Measurements from ENCODE around the gene TSPAN4.

The TSPAN4 gene

GRCh38 chr11:837189-837989 lies 5.3 kb upstream of the TSPAN4 start:
- no peaks in the 10 kb centered on the region for H3K27me3 ChIP-seq (ENCODE audit: insufficient read depth, low read length, poor library complexity)
- H3K36me3 ChIP-seq (ENCODE audit: insufficient read depth, low read length): peaks cover 45% of the 10 kb centered on the region
- no peaks in the 10 kb centered on the region for H3K9me3 ChIP-seq (ENCODE audit: insufficient read depth, low read length, severe bottlenecking)
- H3K4me2 ChIP-seq (ENCODE audit: insufficient read depth, low read length): no peak overlapping the region
- DNase-seq (no peak), ATAC-seq (ENCODE audit: insufficient read depth, low read depth) (no peak)
- H3K9ac ChIP-seq (ENCODE audit: low read depth, low read length): no peak overlapping the region
- peaks cover 26% of the 10 kb centered on the region; the same call in 1 of the 2 replicates for H4K20me1 ChIP-seq (ENCODE audit: insufficient read depth, low read length)
- H2AFZ ChIP-seq (ENCODE audit: low read depth, low read length): no peak overlapping the region
- H3K4me1 ChIP-seq (ENCODE audit: insufficient read depth, low read length): peaks cover 31% of the 10 kb centered on the region
- no peak overlapping the region for H3K4me3 ChIP-seq (ENCODE audit: low read depth in 1 of 2, low read length in 2 of 2)
- peaks cover 21% of the 10 kb centered on the region for H3K79me2 ChIP-seq (ENCODE audit: insufficient read depth, low read length)
- H3K27ac ChIP-seq (ENCODE audit: low read length): no peak overlapping the region
- TF ChIP-seq EZH2 (IDR thresholded peaks at IDR 0.05; ENCODE audit: borderline replicate concordance, low read depth, low read length, severe bottlenecking) (no peak), CTCF (IDR thresholded peaks at IDR 0.05; ENCODE audit: borderline replicate concordance, extremely low read depth, low read length, poor library complexity, severe bottlenecking) (no peak)

GRCh38 chr11:837990-838307 lies 4.7 kb upstream of the TSPAN4 start:
- peaks cover 45% of the 10 kb centered on the region for H3K36me3 ChIP-seq (ENCODE audit: insufficient read depth, low read length)
- peaks cover 29% of the 10 kb centered on the region for H3K4me1 ChIP-seq (ENCODE audit: insufficient read depth, low read length)
- DNase-seq (no peak), ATAC-seq (ENCODE audit: insufficient read depth, low read depth) (no peak)
- H3K27ac ChIP-seq (ENCODE audit: low read length): no peak overlapping the region
- TF ChIP-seq CTCF (IDR thresholded peaks at IDR 0.05; ENCODE audit: borderline replicate concordance, extremely low read depth, low read length, poor library complexity, severe bottlenecking): no peak
- no peak for TF ChIP-seq EZH2 (IDR thresholded peaks at IDR 0.05; ENCODE audit: borderline replicate concordance, low read depth, low read length, severe bottlenecking)
- no peak overlapping the region for H3K4me2 ChIP-seq (ENCODE audit: insufficient read depth, low read length)
- no peaks in the 10 kb centered on the region for H3K9me3 ChIP-seq (ENCODE audit: insufficient read depth, low read length, severe bottlenecking)
- no peak overlapping the region for H2AFZ ChIP-seq (ENCODE audit: low read depth, low read length)
- no peak overlapping the region for H3K4me3 ChIP-seq (ENCODE audit: low read depth in 1 of 2, low read length in 2 of 2)
- no peak overlapping the region for H3K9ac ChIP-seq (ENCODE audit: low read depth, low read length)
- peaks cover 21% of the 10 kb centered on the region for H3K79me2 ChIP-seq (ENCODE audit: insufficient read depth, low read length)
- H3K27me3 ChIP-seq (ENCODE audit: insufficient read depth, low read length, poor library complexity): no peaks in the 10 kb centered on the region
- peaks cover 26% of the 10 kb centered on the region; the same call in 1 of the 2 replicates for H4K20me1 ChIP-seq (ENCODE audit: insufficient read depth, low read length)

- no peaks in the 10 kb centered on the region for H3K27me3 ChIP-seq (ENCODE audit: insufficient read depth, low read length, poor library complexity)
- TF ChIP-seq CTCF (IDR thresholded peaks at IDR 0.05; ENCODE audit: borderline replicate concordance, extremely low read depth, low read length, poor library complexity, severe bottlenecking) (no peak), EZH2 (IDR thresholded peaks at IDR 0.05; ENCODE audit: borderline replicate concordance, low read depth, low read length, severe bottlenecking) (no peak)
- H3K27ac ChIP-seq (ENCODE audit: low read length): no peak overlapping the region
- DNase-seq (no peak), ATAC-seq (ENCODE audit: insufficient read depth, low read depth) (no peak)
- H3K79me2 ChIP-seq (ENCODE audit: insufficient read depth, low read length): peaks cover 21% of the 10 kb centered on the region
- H3K4me3 ChIP-seq (ENCODE audit: low read depth in 1 of 2, low read length in 2 of 2): no peak overlapping the region
- H2AFZ ChIP-seq (ENCODE audit: low read depth, low read length): no peak overlapping the region
- H3K9me3 ChIP-seq (ENCODE audit: insufficient read depth, low read length, severe bottlenecking): no peaks in the 10 kb centered on the region
- no peak overlapping the region for H3K9ac ChIP-seq (ENCODE audit: low read depth, low read length)
- H3K36me3 ChIP-seq (ENCODE audit: insufficient read depth, low read length): peaks cover 45% of the 10 kb centered on the region
- H3K4me1 ChIP-seq (ENCODE audit: insufficient read depth, low read length): peaks cover 30% of the 10 kb centered on the region
- H3K4me2 ChIP-seq (ENCODE audit: insufficient read depth, low read length): no peak overlapping the region
- H4K20me1 ChIP-seq (ENCODE audit: insufficient read depth, low read length): peaks cover 26% of the 10 kb centered on the region; the same call in 1 of the 2 replicates
Observed at GRCh38 chr11:838441-839279, 4.0 kb upstream of the TSPAN4 start.

All from DND-41 (cell line).